Loucy (cell line): ENCODE data around the gene DPAGT1.

Experiments used
- H2AFZ ChIP-seq: fragments of 200-600 bp; sonication (generic); 2 replicates; pipeline ENCODE4 v1.6.0; 2016; ENCODE audit warnings: antibody characterized with exemption, mild to moderate bottlenecking, low read length, moderate library complexity
- H3F3A ChIP-seq: fragments of 200-600 bp; 2 replicates; pipeline ENCODE4 v1.6.0; 2016; ENCODE audit warnings: antibody characterized with exemption, low read depth, mild to moderate bottlenecking
- H3K27me3 ChIP-seq: fragments of 200-600 bp; sonication (generic); 2 replicates; pipeline ENCODE4 v1.6.1; 2014; ENCODE audit warnings: low read length, mild to moderate bottlenecking; ENCODE audit not compliant: insufficient read depth, poor library complexity, severe bottlenecking
- H3K36me3 ChIP-seq: fragments of 200-600 bp; sonication (generic); 2 replicates; pipeline ENCODE4 v1.6.1; 2016; ENCODE audit warnings: low read length; ENCODE audit not compliant: insufficient read depth
- H3K4me1 ChIP-seq: fragments of 200-600 bp; sonication (generic); 2 replicates; pipeline ENCODE4 v1.5.1; 2014; ENCODE audit warnings: low read length, mild to moderate bottlenecking; ENCODE audit not compliant: insufficient read depth, poor library complexity, severe bottlenecking
- H3K4me2 ChIP-seq: fragments of 200-600 bp; sonication (generic); 2 replicates; pipeline ENCODE4 v1.6.0; 2014; ENCODE audit warnings: antibody characterized with exemption, low read length, low read depth, mild to moderate bottlenecking; ENCODE audit not compliant: poor library complexity, severe bottlenecking
- H3K4me3 ChIP-seq: fragments of 200-600 bp; sonication (generic); 2 replicates; pipeline ENCODE4 v1.5.1; 2014; ENCODE audit warnings: low read length, mild to moderate bottlenecking, mixed read lengths; ENCODE audit not compliant: poor library complexity, severe bottlenecking
- H3K79me2 ChIP-seq: fragments of 200-600 bp; sonication (generic); 2 replicates; pipeline ENCODE4 v1.6.1; 2014; ENCODE audit warnings: low read length; ENCODE audit not compliant: insufficient read depth
- H3K9ac ChIP-seq: fragments of 200-600 bp; sonication (generic); 2 replicates; pipeline ENCODE4 v1.6.0; 2014; ENCODE audit warnings: mild to moderate bottlenecking, low read depth, low read length, moderate library complexity; ENCODE audit not compliant: poor library complexity, severe bottlenecking
- H3K9me2 ChIP-seq: fragments of 200-600 bp; sonication (generic); replicated peaks from 2 replicates; pipeline ENCODE4 v1.6.1; 2016; ENCODE audit warnings: low read depth, low read length, mixed read lengths
- H3K9me3 ChIP-seq: fragments of 200-600 bp; sonication (generic); 2 replicates; pipeline ENCODE4 v1.6.1; 2014; ENCODE audit warnings: mild to moderate bottlenecking, antibody characterized with exemption, low read length, low read depth; ENCODE audit not compliant: insufficient read depth
- H4K20me1 ChIP-seq: fragments of 200-600 bp; sonication (generic); 2 replicates; pipeline ENCODE4 v1.6.0; 2014; ENCODE audit warnings: antibody characterized with exemption, low read length, mild to moderate bottlenecking; ENCODE audit not compliant: insufficient read depth, poor library complexity, severe bottlenecking
- CTCF ChIP-seq: fragments of 200-600 bp; sonication (generic); conservative IDR thresholded peaks from 2 replicates; pipeline ENCODE4 v1.5.1; 2014; ENCODE audit warnings: mild to moderate bottlenecking, antibody characterized with exemption, low read length
- EZH2phosphoT487 ChIP-seq: fragments of 200-600 bp; IDR thresholded peaks from 2 replicates; pipeline ENCODE4 v1.6.1; 2018; ENCODE audit warnings: antibody characterized with exemption, mild to moderate bottlenecking, moderate library complexity, borderline replicate concordance

Gene DPAGT1

GRCh38 chr11:119100246-119100970 lies 1.2 kb downstream of the DPAGT1 start:
- H3K36me3 ChIP-seq = peaks cover 19% of the 10 kb centered on the region; the same call in 1 of the 2 replicates
- peak overlapping the region; percentile 22; the same call in 1 of the 2 replicates for H2AFZ ChIP-seq
- H3K79me2 ChIP-seq = peaks cover 55% of the 10 kb centered on the region
- H3K4me1 ChIP-seq = peaks cover 23% of the 10 kb centered on the region
- peak overlapping the region; percentile 99 for H3K4me2 ChIP-seq
- H4K20me1 ChIP-seq = no peaks in the 10 kb centered on the region
- H3K9me2 ChIP-seq = no peaks in the 10 kb centered on the region
- no peaks in the 10 kb centered on the region for H3F3A ChIP-seq
- peak overlapping the region; percentile 88 for H3K4me3 ChIP-seq
- peak overlapping the region; percentile 84 for H3K9ac ChIP-seq
- TF ChIP-seq CTCF (peak; percentile 72), EZH2phosphoT487 (no peak)
- no peaks in the 10 kb centered on the region for H3K9me3 ChIP-seq
- no peaks in the 10 kb centered on the region for H3K27me3 ChIP-seq

DNA sequence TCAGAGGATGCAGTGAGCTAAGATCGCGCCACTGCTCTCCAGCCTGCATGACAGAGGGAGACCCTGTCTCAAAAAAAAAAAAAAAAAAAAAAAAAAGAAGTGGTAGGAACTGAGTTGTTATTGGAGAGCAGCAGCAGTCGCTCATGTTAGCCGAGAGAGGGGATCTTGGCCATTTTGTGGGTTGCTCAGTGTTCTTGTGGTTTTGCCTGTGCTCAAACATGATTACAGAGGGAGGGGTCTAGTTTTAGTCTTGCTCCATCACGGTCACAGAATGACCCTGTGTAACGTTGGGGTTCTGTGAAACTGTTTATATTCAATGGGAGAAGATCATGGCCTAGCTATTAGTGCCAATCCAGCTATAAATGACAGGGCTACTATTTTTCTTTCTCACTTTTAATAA lies 1.9 kb downstream of the DPAGT1 start:
- Histone ChIP-seq H4K20me1 (peaks cover 4% of the 10 kb centered on the region), H3K9ac (peak overlapping the region; percentile 84), H3K79me2 (peaks cover 61% of the 10 kb centered on the region), H3K9me3 (no peaks in the 10 kb centered on the region), H3K36me3 (peaks cover 19% of the 10 kb centered on the region; the same call in 1 of the 2 replicates), H3K9me2 (no peaks in the 10 kb centered on the region), H2AFZ (no peak overlapping the region), H3K4me1 (peaks cover 23% of the 10 kb centered on the region), H3K4me3 (peak overlapping the region; percentile 88), H3K27me3 (peaks cover 1% of the 10 kb centered on the region), H3K4me2 (peak overlapping the region; percentile 99), H3F3A (no peaks in the 10 kb centered on the region)
- TF ChIP-seq EZH2phosphoT487 (no peak), CTCF (no peak)

DNA sequence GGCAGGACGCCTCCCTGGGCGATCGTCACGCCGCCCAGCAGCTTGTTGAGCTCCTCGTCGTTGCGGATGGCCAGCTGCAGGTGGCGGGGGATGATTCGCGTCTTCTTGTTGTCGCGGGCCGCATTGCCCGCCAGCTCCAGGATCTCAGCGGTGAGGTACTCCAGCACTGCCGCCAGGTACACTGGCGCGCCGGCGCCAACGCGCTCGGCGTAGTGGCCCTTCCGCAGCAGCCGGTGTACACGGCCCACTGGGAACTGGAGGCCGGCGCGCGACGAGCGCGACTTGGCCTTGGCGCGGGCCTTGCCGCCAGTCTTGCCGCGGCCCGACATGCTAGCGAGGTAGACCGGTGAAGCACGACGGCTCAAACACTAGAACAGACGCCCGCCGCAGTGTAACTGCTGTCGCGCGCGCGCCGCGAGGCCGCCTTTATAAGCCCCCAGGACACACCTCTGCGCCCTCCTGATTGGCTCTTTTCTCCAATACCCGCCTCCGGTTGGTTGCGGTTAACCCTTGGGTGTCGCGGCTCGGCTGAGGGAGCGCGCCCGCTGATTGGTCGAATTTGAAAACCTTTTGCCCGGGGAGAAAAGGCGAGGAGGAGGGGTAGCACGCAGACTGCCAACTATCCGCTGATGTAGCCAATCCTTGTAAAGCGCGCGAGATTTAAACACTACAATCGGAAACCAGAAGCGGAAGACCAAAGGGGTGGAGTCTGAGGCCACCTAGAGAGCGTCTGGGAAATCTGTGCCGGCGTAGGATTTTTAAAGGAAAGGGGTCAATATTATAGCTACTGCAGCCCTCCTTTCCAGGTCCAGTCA lies 6.4 kb downstream of the DPAGT1 start:
- Histone ChIP-seq H3K9me2 (no peaks in the 10 kb centered on the region), H3K4me1 (peaks cover 39% of the 10 kb centered on the region), H3F3A (peaks cover 12% of the 10 kb centered on the region), H3K36me3 (peaks cover 42% of the 10 kb centered on the region), H3K9me3 (no peaks in the 10 kb centered on the region), H3K79me2 (peaks cover 88% of the 10 kb centered on the region), H3K4me2 (peak overlapping the region; percentile 95), H3K9ac (peak overlapping the region; percentile 100), H2AFZ (no peak overlapping the region), H4K20me1 (peaks cover 35% of the 10 kb centered on the region), H3K27me3 (peaks cover 15% of the 10 kb centered on the region), H3K4me3 (peak overlapping the region; percentile 82)
- no peak for TF ChIP-seq EZH2phosphoT487
- TF ChIP-seq CTCF = 0 out of 2 replicates have a peak, but pooled peaks have one; percentile 11
